DND-41 (cell line): ENCODE data around the gene RBM26.

ENCODE experiments used
- EZH2 ChIP-seq: IDR thresholded peaks from 3 replicates; pipeline ENCODE4 v1.6.1; 2012; ENCODE audit warnings: borderline replicate concordance, low read depth, mild to moderate bottlenecking, moderate library complexity, low read length, inconsistent platforms; ENCODE audit not compliant: severe bottlenecking
- TF ChIP-seq, protein P1 (sequence below): IDR thresholded peaks from 2 replicates; pipeline ENCODE4 v1.5.1; 2012; ENCODE audit warnings: borderline replicate concordance, low read length, moderate library complexity, mild to moderate bottlenecking; ENCODE audit not compliant: poor library complexity, severe bottlenecking; ENCODE audit errors: extremely low read depth

DNA sequence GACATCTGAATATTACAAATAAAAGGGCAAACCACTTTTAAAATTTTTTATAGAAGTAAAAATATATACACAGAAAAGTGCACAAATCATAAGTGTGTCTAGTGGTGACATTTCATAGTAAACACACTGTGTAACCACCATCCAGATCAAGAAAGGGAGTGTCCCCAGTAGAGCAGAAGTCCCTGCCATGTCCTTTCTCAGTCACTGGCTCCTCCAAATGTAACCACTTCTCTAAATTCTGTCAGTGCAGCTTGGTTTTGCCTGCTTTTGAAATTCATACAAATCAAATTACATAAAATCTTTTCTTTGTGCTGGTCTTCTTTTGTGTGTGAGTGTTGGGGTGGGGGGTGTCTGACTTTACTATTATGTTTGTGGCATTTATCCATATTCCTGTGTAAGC lies 116.5 kb downstream of the RBM26 start:
- TF ChIP-seq, protein P1, sequence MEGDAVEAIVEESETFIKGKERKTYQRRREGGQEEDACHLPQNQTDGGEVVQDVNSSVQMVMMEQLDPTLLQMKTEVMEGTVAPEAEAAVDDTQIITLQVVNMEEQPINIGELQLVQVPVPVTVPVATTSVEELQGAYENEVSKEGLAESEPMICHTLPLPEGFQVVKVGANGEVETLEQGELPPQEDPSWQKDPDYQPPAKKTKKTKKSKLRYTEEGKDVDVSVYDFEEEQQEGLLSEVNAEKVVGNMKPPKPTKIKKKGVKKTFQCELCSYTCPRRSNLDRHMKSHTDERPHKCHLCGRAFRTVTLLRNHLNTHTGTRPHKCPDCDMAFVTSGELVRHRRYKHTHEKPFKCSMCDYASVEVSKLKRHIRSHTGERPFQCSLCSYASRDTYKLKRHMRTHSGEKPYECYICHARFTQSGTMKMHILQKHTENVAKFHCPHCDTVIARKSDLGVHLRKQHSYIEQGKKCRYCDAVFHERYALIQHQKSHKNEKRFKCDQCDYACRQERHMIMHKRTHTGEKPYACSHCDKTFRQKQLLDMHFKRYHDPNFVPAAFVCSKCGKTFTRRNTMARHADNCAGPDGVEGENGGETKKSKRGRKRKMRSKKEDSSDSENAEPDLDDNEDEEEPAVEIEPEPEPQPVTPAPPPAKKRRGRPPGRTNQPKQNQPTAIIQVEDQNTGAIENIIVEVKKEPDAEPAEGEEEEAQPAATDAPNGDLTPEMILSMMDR, result no peak
- TF ChIP-seq EZH2, result no peak
